GM18519 (cell line): ENCODE results near the gene QARS1.

Experiments
- ATAC-seq: cut with Tn5 transposase; IDR thresholded peaks from one replicate; pipeline ENCODE4 v1.9.1; 2021; ENCODE audit warnings: mild to moderate bottlenecking, moderate library complexity; ENCODE audit not compliant: unreplicated experiment, low FRiP score

The QARS1 gene

DNA sequence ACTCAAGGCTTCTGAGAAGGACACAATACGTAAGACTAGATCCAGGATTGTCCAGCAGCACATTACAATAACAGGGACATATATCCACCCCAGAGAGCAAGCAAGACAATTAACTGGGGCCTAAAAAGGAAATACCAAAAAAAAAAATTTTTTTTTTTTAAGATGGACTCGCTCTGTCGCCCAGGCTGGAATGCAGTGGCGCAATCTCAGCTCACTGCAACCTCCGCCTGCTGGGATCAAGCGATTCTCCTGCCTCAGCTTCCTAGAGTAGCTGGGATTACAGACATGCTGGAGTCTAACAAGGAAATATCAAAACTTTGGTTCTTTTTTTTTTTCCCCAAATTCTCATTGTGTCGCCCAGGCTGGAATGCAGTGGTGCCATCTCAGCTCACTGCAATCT, 46.5 kb downstream of the QARS1 start:
- no peak for ATAC-seq

DNA sequence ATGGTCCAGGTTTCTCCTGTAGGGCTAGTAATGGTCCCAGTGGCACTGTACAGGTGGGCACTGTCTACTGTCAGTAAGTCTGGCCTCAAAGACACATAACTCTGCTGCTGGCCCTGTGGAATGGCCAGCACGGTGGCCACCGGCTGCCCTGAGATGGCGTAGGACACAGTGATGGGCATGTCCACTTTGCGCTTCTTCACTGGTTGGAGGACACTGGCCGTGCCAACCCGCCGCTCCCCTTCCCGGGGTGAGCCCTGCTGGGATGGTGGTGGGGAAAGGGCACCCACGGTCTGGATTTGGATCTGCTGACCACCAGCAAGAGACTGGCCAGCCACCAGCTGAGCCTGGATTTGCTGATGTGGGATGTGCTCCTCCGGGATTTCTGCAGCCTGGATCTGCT, 47.3 kb downstream of the QARS1 start:
- no peak for ATAC-seq

DNA sequence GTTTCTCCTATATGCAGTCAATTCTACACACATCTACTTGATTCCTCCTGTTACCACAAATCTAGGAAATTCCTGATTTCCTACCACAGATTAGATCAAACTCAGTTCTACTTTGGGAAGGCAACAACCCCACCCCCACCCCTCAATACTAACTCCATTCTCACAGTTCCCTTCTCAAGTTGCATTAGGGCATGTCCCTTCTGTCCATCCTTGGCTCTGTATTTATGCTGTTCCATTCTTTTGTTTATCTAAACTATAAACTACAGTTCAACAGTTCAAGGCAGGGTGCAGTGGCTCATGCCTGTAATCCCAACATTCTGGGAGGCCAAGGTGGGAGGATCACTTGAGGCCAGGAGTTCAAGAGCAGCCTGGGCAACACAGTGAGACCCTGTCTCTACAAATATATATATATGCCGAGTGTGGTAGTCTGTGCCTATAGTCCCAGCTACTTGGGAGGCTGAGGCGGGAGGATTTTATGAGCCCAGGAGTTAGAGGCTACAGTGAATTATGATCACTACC, 50.2 kb downstream of the QARS1 start:
- no peak for ATAC-seq

DNA sequence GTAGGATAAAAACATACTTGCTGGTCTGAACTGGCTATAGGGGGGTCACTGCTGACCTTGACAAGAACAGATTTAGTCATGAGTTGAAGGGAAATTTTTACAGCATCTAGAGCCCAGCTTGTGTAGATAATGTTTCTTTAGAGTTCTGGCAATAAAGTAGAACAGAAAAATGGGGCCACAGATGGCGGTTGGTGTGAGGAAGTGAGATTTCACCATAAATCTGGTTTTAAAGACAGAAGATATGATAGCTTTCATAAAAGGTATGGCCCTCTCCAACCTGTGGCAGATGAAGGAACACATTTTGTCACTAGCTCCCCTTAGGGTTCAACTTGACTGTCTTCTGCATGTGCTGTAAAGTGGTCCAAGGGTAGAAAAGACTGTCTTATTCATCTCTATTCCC, 51.0 kb downstream of the QARS1 start:
- no peak for ATAC-seq
